ENCODE measurements around the gene DHX8. TPM values are rescaled to one million over a fixed set of nuclear protein-coding genes. Genes with fewer than 3 reads are reported as not detected.

DHX8 gene
- total RNA-seq, 2 experiments from 2014 or later: 60.6 to 62.9 TPM

GRCh38 chr17:43572368-43572980 lies 88.7 kb downstream of the DHX8 start:
- no peaks in the 10 kb centered on the region for H3K36me3 Mint-ChIP-seq
- peak; percentile 34 for ATAC-seq (ENCODE audit: low read depth)
- peaks cover 2% of the 10 kb centered on the region for H3K27me3 Mint-ChIP-seq
- POLR2A ChIA-PET: no interaction called here
- no peak overlapping the region for H3K27ac Mint-ChIP-seq
- peaks cover 2% of the 10 kb centered on the region for H3K4me1 Mint-ChIP-seq
- DNase-seq: no peak
- no peak overlapping the region for H3K4me3 Mint-ChIP-seq
- no peaks in the 10 kb centered on the region for H3K9me3 Mint-ChIP-seq

DNA sequence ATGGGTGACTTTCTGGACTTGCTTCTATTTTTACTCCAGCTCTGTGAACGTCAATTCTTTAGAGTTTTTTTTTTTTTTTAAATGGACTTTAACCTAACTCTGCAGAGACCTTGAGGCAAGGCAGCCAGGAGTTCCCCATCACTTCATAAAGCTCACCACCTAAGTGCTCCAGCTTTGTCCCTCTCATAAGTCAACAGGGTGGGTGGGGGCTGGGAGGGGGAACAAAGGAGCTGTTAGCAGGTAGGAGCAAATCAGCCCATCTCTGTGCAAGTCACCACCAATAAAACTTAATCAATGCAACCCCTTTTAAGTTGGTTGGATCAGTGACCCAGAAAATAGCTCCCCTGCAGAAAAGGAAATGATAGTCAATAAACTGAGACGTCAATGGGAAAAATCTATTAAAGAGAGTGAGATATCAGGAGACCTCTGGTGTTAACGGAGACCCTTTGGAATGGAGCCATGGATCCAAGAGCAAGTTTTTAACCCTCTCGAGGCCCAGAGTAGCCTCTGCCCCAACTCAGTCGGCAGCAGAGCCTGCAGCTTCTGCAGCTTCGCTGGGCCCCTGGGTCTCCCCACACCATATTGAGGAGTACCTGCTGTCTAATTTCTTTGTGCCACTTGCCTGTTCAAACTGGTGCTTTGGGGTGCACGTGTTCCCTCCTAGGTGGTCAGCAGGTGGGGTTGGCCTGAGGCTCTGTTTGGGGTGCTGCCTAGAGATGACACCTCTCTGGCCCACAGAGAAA lies 90.0 kb downstream of the DHX8 start:
- H3K36me3 Mint-ChIP-seq: no peaks in the 10 kb centered on the region
- H3K4me1 Mint-ChIP-seq: peaks cover 7% of the 10 kb centered on the region
- H3K4me3 Mint-ChIP-seq: no peak overlapping the region
- ATAC-seq (ENCODE audit: low read depth): no peak
- POLR2A ChIA-PET: no interaction called here
- H3K27ac Mint-ChIP-seq: no peak overlapping the region
- H3K27me3 Mint-ChIP-seq: peaks cover 2% of the 10 kb centered on the region
- no peak for DNase-seq
- H3K9me3 Mint-ChIP-seq: no peaks in the 10 kb centered on the region

GRCh38 chr17:43574348-43574747 lies 90.6 kb downstream of the DHX8 start:
- POLR2A ChIA-PET: no interaction called here
- H3K9me3 Mint-ChIP-seq: no peaks in the 10 kb centered on the region

DNA sequence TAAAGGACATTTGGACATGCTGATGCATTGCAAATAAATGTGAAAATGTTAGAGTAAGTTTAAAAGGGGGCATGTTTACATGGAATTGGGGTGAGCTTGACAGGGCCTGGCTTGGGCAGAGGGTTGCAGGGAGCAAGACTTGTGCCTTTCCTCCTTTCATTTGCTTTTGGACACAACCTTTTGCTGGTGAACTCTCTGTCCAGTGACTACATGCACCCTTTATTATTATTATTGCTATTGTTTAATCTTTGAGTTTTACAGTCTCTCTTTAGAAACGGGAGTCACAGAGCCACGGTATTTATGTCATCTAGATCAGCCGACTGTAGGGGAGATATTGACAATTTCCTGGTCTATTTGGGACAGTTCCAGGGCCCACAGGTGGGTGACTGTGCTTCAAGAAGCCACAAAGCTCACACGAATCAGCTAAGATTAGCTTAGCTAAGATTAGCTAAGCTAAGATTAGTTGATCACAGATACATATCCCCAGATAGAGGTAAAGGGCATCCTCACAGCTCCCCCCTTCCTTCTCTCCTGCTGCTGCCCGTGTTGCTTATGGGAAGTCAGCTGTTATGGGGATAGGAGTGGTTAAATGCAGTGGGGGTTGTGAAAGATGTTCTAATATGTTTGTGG lies 91.2 kb downstream of the DHX8 start:
- Mint-ChIP-seq H3K27me3 (peaks cover 2% of the 10 kb centered on the region), H3K4me1 (peaks cover 18% of the 10 kb centered on the region), H3K36me3 (no peaks in the 10 kb centered on the region), H3K9me3 (no peaks in the 10 kb centered on the region), H3K27ac (no peak overlapping the region), H3K4me3 (no peak overlapping the region)
- ATAC-seq (ENCODE audit: low read depth) (no peak), DNase-seq (no peak)
- POLR2A ChIA-PET: no interaction called here

More at GRCh38 chr17:43574348-43574747, 90.6 kb downstream of the DHX8 start:
- H3K36me3 Mint-ChIP-seq: no peaks in the 10 kb centered on the region
- peaks cover 2% of the 10 kb centered on the region for H3K27me3 Mint-ChIP-seq
- H3K4me3 Mint-ChIP-seq: no peak overlapping the region
- H3K27ac Mint-ChIP-seq: no peak overlapping the region
- H3K4me1 Mint-ChIP-seq: peaks cover 13% of the 10 kb centered on the region
- DNase-seq: no peak
- ATAC-seq (ENCODE audit: low read depth): no peak

Other genes starting within 250 kb of the DHX8 start
- gene RNU2-1, start 250.0 kb upstream of the DHX8 start, total RNA-seq: 1,000 to 10,000 TPM; 7,127 to 8,381 TPM
- 1 to 10 TPM; 2.2 to 2.4 TPM for gene ARL4D, start 85.0 kb upstream of the DHX8 start, total RNA-seq
- gene ETV4, start 62.4 kb downstream of the DHX8 start, total RNA-seq: 1 to 10 TPM; 1.6 TPM
- 1 to 10 TPM; 5.2 TPM for gene MEOX1, start 177.9 kb downstream of the DHX8 start, total RNA-seq